ENCODE data around the gene CXXC1.
"Not testable (repeated sequence)": the region's sequence is repeated elsewhere in the genome, so short reads cannot be mapped to it uniquely, and the experiment has no call there.

Gene CXXC1

DNA sequence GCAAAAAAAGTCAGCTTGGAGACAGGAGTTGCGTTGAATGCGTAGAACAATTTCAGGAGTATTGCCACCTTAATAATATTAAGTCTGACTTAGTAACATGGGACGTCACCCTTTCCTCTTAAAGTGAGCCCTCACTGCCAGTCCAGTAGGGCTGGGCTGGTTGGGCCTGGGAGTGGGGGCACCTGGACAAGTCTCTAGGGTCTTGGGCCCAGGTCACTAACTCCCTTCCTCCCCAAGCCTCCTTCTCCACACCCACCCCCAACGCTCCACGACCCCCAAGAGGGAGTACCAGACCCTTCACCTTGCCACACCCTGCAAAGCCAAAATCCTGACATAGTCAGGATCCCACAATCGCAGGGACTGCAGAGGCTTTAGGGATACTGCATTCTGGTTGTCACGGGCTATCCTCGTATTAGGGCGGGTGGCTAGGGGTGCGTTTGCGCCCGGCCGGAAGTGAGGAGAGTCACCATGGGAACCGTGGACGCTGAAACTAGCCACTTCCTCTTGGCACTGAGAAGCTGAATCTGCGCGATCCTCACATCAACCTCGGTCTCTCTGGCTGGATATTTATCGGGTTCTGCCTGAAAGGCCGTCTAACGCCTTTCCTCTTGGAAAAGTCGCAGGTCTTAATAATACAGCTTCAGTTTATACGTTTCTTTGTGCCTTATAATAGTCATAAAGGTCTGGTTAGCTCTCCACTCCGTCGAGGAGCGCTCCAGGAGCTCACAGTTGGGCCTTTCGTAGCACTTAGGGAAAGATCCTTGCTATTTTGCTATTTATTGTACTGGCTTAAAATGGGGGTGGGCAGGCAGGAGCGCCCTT is 10.3 kb upstream of the CXXC1 start:
- peak; percentile 40 to 65 for DNase-seq (ENCODE audit: low read depth in 2 of 2)

DNA sequence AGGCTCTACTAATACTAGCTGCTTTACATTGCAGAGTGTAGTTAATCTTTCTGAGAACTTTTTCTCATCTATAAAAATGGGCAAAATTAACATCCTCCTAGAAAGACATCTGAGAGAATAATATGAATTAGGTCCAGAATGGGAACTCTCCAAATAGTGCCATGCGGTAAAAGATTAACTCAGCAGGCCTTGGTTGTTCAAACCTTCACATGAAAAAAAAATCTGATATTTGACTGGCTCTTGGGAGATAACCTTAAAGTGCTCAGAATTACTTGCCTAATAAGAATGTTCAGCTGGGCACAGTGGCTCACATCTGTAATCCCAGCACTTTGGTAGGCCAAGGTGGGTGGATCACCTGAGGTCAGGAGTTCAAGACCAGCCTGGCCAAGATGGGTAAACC is 5.5 kb upstream of the CXXC1 start:
- DNase-seq (ENCODE audit: low read depth in 2 of 2) = no peak

DNA sequence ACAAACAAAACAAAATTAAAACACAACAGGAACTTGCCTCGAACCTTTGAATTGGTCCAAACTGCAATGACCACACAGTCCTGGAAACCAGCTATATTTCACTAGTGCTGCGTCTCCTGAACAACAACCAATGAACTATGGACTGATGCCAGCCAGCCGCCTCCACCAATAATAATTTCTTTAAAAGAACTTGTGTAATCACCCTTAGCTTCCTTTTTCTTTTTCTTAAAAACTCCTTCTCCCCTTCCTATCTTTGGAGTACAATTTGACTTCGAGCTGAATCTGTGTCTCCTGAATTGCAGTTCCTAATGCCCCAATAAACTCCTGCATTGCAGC is 1.6 kb upstream of the CXXC1 start:
- DNase-seq (ENCODE audit: low read depth in 2 of 2) = no peak

DNA sequence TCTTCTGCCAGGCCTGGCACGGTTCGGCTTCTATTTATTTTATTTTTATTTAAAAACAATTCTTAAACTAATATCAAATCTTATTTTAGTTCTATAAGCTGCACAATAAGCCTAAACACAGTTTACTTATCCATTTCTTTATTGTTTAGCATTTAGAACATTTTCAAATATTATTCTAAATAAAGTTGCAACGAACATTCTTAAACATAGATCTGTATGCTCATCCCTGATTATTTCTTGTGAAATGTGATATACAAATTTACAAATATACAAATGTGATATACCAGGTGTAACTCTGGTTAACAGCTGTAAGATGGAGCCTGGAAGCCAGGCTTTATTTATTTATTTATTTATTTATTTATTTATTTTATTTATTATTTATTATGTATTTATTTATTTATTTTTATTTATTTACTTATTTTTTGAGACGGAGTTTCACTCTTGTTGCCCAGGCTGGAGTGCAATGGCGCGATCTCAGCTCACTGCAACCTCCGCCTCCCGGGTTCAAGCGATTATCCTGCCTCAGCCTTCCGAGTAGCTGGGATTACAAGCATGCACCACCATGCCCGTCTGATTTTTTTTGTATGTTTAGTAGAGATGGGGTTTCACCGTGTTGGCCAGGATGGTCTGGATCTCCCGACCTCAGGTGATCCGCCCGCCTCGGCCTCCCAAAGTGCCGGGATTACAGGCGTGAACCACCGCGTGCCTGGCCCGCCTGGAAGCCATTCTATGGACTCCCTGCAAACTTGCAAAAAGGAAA is 1.0 kb upstream of the CXXC1 start:
- not testable (repeated sequence) for DNase-seq (ENCODE audit: low read depth in 2 of 2)

DNA sequence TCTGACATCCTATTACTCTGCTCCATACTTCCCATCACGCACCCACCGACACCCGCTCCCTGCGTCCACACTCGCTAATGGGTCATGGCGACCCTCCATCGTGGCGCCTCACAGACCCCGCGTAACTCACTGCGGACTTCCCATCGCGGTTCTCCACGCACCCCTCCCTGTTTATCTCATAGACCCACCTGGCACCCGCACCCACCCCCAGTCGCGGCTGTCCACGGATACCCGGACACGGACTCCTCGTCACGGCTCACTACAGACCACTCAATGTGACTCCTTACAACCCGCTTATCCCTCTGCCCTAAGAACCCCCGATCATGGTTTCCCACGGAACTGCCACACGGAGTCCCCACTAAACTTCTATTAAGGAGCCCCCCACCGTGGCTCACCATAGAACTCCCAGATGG is 458 bp downstream of the CXXC1 start:
- DNase-seq (ENCODE audit: low read depth in 2 of 2) = no peak

DNA sequence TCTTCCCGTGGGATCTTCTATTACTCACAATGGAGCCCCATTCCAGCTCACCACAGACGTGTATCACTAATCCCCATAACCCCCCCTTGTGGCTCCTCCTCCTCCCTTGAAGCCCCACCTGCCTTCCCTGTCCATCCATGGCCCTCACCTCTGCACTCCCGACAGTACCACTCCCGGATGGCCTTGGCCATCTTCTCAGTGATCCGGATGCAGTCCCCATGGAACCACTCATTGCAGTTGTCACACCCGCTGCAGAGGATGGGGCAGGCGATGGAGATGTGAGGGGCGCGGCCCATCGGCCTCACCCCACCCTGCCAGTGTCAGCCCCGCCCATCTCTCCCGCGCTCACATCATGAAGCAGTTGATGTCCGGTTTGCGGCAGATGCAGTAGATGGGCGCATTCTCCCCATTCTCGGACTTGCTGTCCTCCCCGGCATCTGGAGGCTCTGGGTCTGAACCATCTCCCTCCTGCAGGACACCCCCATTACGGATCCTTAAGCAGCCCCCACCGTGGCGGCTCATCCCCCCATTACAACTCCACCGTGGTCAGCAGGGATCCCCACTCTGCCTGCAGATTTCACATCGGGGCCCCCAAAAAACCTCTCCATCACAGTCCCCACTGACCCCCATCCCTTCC is 983 bp downstream of the CXXC1 start:
- peak in 1 of 2 experiments; percentile 35 for DNase-seq (ENCODE audit: low read depth in 2 of 2)

DNA sequence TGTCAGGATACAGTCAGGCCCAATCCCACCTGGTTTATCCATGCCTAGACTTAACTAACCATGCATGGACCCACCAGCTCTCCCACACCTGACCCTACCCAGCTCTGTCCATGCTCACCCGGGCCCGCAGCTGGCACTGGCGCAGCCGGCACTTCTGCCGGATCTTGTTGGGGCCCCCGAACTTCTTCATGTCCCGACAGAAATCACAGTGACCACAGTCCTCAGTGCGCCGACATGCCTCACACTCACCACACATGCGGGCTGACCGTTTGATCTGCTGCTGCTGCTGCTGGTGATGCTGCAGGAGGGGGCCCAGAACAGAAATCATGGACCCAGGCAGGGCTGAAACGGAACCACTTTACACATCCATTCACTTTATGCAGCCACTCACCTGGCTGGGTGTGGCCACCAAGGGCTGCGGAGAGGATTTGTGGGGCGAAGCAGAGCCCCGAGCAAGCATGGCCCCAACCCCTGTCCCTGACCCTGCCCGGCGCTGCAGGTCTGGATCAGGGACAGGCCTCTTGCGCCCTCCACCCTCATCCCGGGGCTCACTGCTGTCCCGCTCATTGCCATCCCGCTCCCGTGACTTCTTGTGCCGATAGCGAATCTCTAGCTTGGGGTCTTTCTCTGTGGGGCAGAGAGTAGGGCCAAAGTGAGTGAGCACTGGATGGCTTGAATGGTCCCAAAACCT is 1.7 kb downstream of the CXXC1 start:
- DNase-seq (ENCODE audit: low read depth in 2 of 2) = no peak

DNA sequence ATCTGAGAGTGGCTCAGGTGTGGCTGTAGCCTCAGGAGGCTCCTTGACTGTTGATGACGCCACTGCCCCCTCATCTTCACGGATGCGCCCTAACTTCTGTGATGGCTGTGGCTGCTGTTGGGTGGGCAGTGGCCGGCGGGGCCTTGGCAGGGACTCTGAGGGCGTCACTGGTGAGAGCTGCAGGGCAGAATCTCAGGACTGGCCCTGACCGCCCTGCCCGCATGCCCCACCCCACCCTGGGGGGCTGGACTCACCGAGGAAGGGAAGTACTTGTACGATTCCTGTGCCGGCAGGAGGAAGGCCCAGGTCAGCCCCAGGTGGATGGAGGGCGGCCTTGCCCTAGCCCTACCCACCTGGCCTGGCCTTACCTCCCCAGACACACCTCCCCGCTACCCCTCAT is 2.4 kb downstream of the CXXC1 start:
- no peak for DNase-seq (ENCODE audit: low read depth in 2 of 2)

DNA sequence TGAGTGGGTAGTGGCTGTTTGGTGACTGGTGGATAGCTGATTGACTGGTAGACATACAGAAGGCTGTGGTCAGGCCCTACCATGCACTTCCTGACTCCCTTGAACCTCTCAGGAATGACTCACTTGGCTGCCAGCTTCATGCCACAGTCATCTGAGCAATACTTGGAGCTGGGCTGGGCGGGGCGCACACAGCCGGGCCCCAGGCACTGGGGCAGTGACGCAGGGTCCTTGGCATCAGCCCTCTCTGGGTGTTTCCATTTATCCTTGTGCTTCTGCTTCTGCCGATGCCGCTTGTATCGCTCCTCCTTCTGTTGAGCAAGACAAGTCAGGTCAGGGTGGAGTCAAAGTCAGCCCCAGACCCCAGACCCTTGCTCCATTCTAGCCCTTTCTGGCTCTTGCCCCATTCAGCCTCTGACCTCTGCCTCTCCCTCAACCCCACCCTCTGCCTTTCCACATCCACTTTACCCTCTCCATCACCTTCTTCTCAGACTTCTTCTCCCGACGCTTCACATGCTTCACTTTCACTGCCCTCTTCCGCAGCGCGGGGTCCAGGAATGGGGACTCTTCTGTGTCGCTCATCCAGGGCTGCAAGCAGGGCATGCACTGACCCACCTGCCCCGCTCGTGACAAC is 3.1 kb downstream of the CXXC1 start:
- no peak for DNase-seq (ENCODE audit: low read depth in 2 of 2)

DNA sequence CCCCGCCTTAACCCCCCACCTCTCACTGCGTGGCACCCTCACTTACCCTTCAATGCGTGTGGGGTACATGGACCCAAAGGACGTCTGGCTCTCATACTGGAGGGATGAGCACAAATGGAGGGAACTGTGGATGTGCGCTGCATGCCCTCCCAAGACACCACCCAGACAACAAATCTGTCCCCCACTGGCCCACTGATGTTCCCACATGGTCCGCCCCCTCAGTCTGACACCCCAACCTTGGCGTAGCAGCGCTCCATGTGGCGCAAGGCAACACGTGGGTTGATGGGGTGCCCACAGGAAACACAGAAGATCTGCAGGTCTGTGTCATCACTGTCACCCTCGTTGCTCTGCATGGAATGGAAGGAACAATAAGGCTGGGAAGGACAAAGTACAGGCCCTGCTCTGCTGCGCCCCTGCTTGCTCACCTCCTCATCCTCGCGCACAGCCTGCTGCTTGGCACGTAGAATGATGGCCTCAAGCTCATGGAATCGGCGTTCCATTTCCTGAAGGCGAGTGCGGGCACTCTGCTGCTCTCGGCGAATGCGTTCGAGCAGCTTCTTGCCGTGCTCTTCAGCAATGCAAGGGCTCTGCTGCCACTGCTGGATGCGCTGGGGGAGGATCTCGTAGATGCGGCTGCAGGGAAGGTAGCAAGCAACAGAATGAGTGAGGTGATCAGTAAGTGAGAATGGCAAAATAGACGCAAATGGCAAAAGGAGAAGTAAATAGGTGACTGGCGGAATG is 3.9 kb downstream of the CXXC1 start:
- DNase-seq (ENCODE audit: low read depth in 2 of 2) = no peak

DNA sequence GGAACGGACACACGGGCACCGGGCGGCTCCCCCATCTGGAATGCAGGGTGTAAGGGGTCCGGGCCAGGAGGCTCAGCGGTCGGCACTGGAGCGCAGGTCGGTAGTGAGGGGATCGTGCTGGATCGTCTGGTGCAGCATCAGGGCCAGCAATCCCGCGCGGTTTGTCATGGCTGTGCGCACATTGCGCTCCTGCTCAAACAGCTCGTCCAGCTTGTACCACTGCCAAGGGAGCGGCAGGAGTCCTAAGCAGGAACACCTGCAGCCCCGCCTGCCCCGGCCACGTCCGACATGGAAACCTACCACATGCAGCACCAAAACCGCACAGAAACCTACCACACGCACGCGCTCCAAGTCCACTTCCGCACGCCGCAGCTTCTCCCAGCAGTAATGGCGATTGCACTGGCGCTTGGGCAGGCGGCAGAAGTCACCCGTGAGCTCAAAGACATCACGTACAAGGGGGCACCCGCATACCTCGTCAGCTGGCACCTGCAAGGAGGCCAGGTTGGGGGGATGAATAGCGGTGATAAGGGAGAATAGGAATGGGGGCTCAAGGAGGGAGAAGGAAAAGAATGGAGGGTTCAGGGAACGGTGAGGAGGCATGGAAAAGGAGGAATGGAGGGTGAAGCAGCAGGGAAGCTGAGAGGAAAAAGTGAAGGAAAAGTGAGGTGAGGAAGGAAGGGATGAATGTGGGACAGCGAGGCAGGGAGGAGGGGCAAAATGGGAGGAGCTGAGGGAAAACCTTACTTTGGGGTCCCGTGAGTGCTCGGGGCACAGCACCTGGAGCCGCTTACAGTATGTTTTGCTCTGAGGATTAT is 4.8 kb downstream of the CXXC1 start:
- no peak for DNase-seq (ENCODE audit: low read depth in 2 of 2)

DNA sequence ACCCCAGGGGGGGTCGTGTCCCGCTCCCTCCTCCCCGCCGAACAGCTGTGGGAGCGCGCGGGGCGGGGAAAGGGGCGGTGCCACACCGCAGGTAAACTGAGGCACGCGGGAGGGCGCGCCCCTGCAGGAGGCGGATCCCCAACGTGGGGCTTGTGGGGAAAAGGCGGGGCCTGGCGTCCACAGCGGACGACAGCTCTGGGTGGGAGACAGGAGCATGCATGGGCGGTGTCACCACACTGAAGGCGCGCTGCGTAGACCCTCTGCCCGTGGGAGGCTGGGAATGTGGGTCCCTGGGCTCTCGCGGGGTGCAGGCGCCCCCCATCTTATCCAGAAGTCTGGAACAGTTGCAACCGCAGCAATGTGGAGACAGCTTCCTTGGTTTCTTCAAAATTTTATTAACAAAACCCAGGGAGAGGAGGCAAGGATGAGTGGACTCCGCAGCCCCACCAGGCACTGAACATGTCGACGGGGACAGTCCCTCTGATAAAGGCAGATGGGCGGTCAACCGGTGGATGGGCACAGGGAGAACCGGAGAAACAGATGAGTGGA is 5.4 kb downstream of the CXXC1 start:
- no peak for DNase-seq (ENCODE audit: low read depth in 2 of 2)

DNA sequence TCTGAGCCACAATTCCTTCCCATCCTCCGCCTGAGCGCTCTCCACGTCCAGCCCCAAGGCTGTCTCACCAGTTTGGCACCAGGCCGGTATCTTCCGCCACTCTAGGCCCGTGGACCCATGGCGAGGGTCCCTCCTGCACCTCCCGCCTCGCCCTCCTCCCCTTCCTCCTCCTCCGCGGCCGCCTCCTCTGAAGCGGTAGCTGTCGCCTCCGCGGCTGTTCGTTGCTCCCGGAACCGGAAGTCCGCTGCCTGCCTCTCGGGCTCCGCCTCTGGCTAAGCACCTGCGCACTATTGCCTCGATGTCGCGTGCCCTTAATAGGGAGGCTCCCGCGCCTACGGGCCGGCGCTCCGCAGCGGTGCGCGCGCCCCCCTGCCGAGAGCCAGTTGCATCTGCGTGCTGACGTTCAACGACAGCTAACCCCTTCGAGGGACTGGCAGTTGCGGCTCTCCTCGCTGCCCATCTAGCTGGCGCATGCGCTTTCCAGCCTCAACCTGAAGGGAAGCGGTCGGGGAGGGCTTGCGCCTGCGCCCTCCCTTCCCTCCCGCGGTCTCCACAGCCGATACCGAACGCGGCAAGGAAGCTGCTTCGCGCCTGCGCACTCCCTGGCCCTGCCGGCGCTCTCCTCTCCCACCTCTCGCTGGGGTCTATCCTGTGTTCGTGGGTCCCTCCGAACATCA is 6.1 kb downstream of the CXXC1 start, which contains the start of gene MBD1:
Gene MBD1 (minus strand): TSS at position 229 of the 677 bp plus-strand sequence. CDS start 1,531 bp downstream, outside the sequence.
- peak; percentile 93 to 95 for DNase-seq (ENCODE audit: low read depth in 2 of 2)

DNA sequence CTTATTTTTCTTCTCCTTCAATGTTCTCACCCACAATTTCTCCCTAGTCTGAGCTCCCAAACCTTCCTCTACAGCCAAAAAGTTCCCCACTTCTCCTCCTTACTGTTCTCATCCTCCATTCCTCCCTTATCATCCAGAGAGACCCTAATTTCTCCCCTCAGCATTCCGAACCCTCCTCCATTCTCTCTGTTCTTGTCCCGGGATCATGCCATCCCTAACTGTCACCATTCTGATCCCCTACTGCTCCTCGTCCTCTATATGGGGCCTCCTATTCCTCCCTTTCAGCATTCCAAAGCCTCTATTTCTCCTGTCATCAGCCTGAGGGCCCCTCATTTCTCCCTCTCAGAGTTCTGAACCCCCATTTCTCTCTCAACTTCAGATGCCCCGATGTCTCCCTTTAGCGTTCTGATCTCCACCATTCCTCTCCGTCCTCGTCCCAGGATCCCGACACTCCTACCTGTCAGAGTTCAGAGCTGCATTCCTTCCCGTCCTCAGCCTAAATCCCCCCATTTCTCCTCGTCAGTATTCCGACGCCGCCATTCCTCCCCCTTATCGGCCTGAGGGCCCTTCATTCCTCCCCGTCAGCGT is 6.7 kb downstream of the CXXC1 start:
- DNase-seq (ENCODE audit: low read depth in 2 of 2) = no peak

DNA sequence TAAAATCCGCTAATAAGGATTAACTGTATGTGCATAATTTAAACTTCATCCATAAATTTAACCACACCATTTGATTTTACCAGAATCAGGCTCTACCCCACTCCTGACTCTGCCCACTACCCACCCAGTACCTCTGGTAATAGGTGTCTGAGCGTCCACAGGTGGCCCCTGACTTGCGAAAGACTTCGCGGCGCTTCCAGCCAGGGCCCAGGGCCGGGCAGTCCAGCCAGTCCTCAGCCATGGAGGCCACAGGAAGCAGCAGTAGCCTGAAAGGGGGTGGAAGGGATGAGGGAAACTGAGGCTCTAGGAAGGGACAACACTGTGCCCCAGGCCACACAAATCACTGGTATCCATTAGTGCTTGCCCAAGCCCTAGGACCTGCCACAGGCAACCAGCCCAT is 7.7 kb downstream of the CXXC1 start:
- no peak for DNase-seq (ENCODE audit: low read depth in 2 of 2)

DNA sequence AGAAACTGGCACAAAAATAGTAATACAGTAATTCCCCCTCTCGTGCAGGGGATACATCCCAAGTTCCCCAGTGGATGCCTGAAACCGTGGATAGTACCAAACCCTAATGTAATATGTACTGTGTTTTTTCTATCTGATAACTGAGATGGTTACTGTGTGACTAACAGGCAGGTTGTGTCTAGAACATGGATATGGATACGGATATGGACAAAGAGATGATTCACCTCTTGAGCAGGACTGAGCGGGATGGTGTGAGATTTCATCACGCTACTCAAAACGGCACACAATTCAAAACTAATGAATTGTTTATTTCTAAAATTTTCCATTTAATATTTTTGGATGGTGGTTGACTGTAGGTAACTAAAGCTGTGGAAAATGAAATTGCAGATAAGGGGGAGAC is 9.6 kb downstream of the CXXC1 start:
- no peak for DNase-seq (ENCODE audit: low read depth in 2 of 2)

DNA sequence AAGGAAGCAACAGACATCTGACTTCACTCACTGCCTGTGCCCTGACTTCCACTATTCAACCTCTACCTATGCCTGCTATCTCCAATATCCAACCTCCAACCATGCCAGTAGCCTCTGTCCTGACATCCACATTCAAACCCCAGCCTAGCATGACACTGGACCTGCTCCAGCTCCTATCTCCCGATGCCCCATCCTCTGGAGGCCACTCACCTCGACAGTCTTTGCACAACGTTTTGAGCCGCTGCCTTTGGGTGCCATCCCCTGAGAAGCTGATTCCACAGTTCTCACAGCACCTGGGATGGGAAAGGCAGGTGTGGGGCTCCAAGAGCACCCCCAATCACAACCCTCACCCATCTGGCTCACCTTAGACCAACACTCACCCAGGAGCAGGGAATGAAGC is 11.0 kb downstream of the CXXC1 start:
- DNase-seq (ENCODE audit: low read depth in 2 of 2) = no peak

DNA sequence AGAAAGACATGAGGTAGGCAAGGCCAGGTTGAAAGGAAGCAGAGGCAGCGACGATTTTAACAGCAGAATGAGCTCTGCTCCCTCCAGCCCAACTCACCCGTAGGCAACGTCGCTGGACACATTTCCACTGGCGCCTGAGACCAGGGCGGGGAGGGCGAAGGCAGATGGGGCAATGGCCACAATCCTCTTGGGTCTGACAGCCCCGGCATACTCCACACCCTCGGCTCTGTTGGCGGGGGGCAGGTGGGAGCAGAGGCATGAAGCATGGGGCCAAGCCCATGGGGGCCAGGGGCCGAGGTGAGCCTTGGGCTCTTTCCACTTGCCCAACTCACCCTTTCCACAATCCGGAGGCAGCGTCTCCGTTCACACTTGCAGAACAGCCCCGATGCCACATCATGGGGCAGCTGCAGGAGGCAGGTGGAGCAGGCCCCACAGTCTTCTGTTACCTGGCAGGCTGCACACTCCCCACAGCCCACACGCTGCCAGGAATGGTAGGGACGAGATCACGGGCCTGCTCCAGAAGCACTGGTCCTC is 11.9 kb downstream of the CXXC1 start:
- no peak for DNase-seq (ENCODE audit: low read depth in 2 of 2)

DNA sequence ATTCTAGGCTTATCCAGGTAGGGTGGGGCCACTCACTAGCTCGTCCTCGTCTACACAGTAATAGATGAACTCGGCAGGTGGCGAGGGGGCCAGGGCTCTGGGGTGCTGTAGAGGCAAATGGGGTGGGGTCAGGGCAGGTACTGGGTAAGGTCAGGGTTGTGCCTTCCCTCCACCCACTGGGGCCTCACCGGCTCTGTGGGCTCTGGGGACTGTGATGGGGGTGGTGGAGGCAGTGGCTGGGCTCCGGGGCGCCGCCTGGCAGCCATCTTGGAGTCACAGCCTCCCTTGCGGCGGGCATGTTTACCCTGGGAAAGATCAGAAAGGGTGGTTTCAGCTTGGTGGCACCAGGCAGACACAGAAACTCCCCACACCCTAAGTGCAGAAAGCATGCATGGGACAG is 12.6 kb downstream of the CXXC1 start:
- no peak for DNase-seq (ENCODE audit: low read depth in 2 of 2)

Data from stimulated activated CD4-positive, alpha-beta T cell treated with anti-CD3 and anti-CD28 coated beads, Interleukin-12 subunit alpha, Interleukin-12 subunit beta, amount 100 ng/mL, for 24 hours (primary cell).